HG03196 (cell line): ENCODE measurements around the gene DPYD.

ENCODE experiments used
- ATAC-seq: cut with Tn5 transposase; IDR thresholded peaks from one replicate; pipeline ENCODE4 v1.9.1; 2021; ENCODE audit not compliant: unreplicated experiment

The DPYD gene

DNA sequence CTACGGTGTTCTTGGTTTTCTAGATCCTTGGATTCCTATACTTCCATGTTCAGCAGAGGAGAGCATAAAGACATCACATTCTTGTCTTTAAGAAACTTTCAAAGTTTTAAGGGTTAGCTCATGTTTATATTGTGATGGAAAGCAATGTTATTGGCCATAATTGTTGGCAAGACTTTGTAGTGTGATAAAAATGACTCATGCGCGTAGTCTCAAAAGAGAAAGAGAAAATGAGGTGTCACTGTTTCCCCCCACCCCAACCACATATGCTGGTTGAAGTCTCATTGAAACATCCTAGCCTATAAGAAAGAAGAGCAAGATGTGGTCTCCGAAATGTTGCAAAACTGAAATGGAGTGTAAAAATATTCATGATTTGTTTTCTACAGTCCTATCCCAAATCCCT is 850.5 kb downstream of the DPYD start:
- no peak for ATAC-seq

DNA sequence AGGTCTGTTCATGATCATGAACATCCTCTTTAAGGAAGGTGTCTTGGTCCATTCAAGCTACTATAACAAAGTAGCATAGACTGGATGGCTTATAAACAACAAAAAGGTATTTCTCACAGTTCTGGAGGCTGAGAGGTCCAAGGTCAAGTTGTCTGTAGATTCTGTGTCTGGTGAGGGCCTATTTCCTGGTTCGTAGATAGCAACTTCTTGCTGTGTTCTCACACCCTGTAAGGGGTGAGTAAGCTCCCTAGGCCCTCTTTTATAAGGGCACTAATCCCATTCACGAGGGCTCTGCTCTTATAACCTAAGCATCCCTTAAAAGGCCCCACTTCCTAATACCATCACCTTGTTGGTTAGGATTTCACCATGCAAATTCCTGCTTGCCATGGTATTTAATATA is 851.5 kb downstream of the DPYD start:
- no peak for ATAC-seq

- no peak for ATAC-seq
These were observed 854.0 kb downstream of the DPYD start for GRCh38 chr1:97066860-97067259.

DNA sequence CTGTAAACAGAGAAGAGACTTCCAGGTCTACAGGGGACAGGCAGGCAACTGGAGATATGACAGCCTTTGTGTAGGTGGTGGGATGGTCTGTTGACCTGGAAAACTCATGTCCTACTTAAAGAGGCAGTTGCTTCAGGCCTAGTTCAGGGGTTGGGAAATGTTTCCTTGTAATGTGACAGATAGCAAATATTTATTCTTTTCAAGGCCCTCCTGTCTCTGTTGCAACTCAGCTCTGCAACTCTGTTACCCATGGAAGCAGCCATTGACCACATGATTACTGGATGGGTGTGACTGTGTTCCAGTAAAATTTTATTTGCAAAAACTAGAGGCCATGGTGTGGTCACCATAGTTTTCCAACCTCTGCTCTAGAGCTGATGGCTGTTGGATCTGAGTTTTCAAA is 857.3 kb downstream of the DPYD start:
- ATAC-seq, result no peak

DNA sequence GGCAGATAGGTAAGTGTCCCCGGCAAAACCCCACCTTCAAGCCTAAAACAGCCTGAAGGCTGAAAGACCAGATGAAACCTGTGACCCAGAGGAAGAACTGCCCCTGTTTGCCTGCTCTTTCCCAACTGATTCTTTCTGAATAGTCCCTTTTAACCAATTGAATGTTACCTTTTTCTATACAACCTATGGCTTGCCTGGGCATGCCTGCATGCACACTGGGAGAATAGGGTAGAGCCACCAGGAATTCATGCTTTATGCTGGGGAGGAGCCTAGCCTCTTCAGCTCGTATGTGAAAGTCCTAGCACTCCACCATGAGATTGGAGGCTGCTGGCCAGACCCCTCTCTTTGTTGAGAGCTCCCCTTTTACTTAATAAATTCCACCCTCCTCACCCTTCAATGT is 859.2 kb downstream of the DPYD start:
- no peak for ATAC-seq

GRCh38 chr1:97056386-97056785 is 864.4 kb downstream of the DPYD start:
- no peak for ATAC-seq

DNA sequence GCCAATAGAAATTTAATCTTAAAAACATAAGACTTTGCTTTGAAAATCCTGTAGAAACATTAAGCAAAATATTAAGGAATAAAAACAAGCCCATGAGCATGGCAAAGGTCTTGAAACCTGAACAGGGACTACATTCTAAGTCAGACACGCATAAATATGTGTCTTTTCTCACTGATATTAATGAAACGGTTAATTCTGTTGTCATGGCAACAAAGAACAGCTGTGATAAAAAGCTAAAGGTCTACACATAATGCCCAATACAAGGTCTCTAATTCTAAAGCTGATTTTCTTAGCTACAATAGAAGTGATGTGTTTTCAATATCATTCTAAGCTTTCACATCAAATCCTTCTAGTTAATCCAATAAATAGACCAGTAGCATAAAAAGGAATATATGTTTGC is 867.6 kb downstream of the DPYD start:
- no peak for ATAC-seq

DNA sequence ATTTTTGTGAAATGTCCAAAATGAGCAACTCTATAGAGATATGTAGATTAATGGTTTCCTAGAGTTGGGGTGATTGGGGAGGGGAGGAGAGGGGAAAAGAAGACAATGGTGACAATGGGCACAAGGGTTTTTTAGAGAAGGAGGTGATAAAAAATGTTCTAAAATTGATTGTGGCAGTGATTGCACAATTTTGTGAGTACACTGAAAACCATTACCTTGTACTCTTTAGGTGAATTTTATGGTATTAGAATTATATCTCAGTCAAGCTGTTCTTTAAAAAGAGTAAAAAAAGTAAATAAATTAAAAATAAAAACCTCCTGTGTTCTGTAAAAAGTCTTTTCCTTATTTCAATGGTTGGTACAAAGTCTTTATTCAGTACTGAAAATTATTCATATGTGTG is 869.0 kb downstream of the DPYD start:
- ATAC-seq, result no peak

DNA sequence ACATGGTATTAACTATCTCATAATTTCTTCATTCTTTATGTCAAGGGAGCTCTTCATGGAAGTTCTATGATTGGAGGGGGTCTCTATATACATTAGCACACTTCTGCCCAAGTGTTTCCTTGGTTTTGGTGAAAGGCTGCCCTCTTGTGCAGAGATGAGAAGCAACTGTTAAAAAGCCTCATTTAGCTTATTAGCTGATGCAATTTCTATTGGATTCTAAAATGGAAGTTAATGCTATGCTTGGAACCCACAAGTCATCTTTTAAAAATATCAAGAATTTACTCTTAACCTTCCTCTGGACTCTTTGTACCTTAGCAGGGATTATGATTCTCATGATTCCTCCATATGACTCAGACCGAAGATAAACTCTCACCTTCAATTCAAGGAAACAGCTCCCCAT is 870.3 kb downstream of the DPYD start:
- ATAC-seq, result no peak

- no peak for ATAC-seq
These were observed 873.4 kb downstream of the DPYD start for GRCh38 chr1:97047421-97047793.

DNA sequence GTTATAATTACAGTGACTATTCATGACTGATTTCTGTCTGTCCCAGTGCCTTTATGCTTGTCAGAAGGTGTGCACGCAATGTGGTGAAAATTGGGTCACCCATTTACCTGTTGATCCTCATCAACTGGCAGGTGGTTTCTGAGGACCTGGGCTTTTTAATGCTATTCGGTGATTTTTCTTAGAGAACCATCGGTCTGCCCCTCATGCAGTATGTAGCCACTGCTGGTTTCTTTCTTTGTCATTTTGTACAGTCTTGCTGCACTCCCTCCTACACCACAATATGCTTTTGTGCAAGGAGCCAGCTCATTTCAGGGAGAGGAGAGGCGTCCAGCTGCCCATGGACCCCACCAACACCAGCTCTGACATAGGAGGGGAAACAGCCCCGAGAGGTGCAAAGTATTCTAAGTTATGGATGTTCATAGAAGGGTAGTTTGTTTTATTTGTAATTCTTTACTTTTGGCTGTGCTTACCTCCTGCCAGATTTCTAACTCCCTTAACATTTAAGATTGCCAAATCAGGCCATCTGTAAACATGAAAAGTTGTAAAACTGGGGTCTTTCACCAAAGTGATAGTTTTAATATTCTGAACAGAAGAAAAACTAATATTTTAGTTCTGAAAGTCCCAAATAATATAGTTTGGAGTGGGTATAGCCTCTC is 873.9 kb downstream of the DPYD start:
- no peak for ATAC-seq

- ATAC-seq, result no peak
These were observed 876.6 kb downstream of the DPYD start for GRCh38 chr1:97044159-97044760.

- ATAC-seq, result no peak
These were observed 878.3 kb downstream of the DPYD start for GRCh38 chr1:97042551-97042950.

- no peak for ATAC-seq
These were observed 879.8 kb downstream of the DPYD start for GRCh38 chr1:97041026-97041425.

DNA sequence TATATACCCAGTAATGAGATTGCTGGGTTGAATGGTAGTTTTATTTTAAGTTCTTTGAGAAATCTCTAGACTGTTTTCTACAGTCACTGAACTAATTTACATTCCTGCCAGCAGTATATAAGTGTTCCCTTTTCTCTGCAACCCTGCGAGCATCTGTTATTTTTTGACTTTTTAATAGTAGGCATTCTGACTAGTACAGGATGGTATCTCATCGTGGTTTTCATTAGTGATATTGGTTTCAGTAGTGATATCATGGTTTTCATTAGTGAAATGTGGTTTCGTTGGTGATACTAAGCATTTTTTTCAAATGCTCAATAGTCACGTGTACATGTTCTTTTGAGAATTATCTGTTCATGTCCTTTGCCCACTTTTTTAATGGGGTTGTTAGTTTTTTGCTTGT is 882.4 kb downstream of the DPYD start:
- ATAC-seq, result no peak

DNA sequence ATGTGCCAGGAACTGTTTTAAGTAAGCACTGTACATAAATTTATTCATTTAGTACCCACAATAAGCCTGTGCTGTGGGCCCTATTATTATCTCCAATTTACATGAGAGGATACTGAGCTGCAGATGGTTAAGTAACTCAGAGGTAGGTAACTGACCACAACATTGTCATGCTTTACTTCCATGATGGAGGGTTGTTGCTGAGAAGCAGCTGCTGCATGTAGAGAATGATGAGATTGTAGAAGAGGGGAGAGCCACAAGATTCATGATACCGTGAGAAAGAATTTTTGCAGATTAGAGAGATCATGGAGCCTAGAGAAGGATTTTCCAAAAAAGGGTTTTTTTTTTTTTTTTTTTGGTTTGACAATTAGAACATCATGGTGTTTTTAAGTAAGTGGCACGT is 886.2 kb downstream of the DPYD start:
- ATAC-seq, result no peak

DNA sequence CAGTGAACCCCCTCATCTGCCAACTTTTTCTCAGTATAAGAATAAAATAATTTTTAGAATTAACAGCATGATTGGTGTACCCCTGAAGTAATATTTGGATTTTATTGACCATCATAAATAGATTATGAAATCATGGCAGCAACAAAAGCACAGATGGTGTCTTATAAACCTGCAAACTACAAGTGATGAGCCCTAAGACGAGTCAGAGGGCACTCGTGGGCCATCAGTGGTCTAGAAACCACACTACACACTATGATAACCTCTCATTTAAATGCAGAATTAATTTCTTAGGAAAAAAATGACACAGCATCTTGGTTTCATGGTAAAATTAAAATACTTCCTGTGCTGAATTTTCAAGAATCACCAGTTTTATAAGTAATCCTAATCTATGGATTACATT is 886.9 kb downstream of the DPYD start:
- no peak for ATAC-seq
